Sigmoid colon (tissue), 7 donors: ENCODE results near the gene ADAM19. TPM values are rescaled to one million over a fixed set of nuclear protein-coding genes. Genes with fewer than 3 reads are reported as not detected.

ENCODE experiments used
- DNase-seq: peaks from one replicate; pipeline ENCODE4 v3.0.0-alpha.2; 2019
- H3K27ac ChIP-seq, 4 donors: fragments of 200-600 bp; sonication (generic); one replicate each; pipeline ENCODE4 v1.5.1; 2016 to 2019; ENCODE audit warnings: mild to moderate bottlenecking in 1 of 4
- H3K27me3 ChIP-seq, 3 donors: fragments of 200-600 bp; sonication (generic); one replicate each; pipeline ENCODE4 v1.5.1; 2019; ENCODE audit warnings: mild to moderate bottlenecking in 1 of 3
- H3K36me3 ChIP-seq, 4 donors: fragments of 200-600 bp; sonication (generic); one replicate each; pipeline ENCODE4 v1.5.1; 2016 to 2019
- H3K4me1 ChIP-seq, 4 donors: fragments of 200-600 bp; sonication (generic); one replicate each; pipeline ENCODE4 v1.5.1; 2017 to 2019
- H3K4me3 ChIP-seq, 4 donors: fragments of 200-600 bp; sonication (generic); one replicate each; pipeline ENCODE4 v1.5.1; 2017 to 2019; ENCODE audit warnings: mild to moderate bottlenecking in 2 of 4, moderate library complexity in 1 of 4
- H3K9me3 ChIP-seq, 4 donors: fragments of 200-600 bp in 3 of 4; sonication (generic) in 3 of 4; one replicate each; pipeline versions ENCODE4 v1.5.1 to v1.6.1; 2013 to 2019
- EP300 ChIP-seq, 4 donors: sonication (generic); formaldehyde crosslinking; IDR thresholded peaks; one replicate each; pipeline ENCODE4 v1.6.1; 2017; ENCODE audit warnings: antibody characterized with exemption in 4 of 4
- POLR2A ChIP-seq, 2 donors: fragments of 450-650 bp; IDR thresholded peaks; one replicate each; pipeline ENCODE4 v1.6.1; 2016; ENCODE audit warnings: antibody characterized with exemption in 2 of 2, mild to moderate bottlenecking in 2 of 2, moderate library complexity in 2 of 2
- POLR2AphosphoS5 ChIP-seq, 4 donors: sonication (generic); formaldehyde crosslinking; IDR thresholded peaks; one replicate each; pipeline ENCODE4 v1.6.1; 2017; ENCODE audit warnings: antibody characterized with exemption in 4 of 4
- WGBS, 2 donors: extraction: QIAGEN DNeasy Blood & Tissue Kit; methylation state at CpG; one replicate each; pipeline ENCODE4 v1.1.7; 2013; 5-methylcytosine and 5-hydroxymethylcytosine counted together
- intact Hi-C: fragments of 100-400 bp; cut with DNase I; formaldehyde crosslinking; loops from one replicate; pipeline ENCODE4 v1.15.1; 2023
- polyA plus RNA-seq, 3 donors: library from polyadenylated mRNA; stranded (reverse); fragments of 200-250 nt; gene quantifications; one replicate each; pipeline ENCODE4 v1.2.3, GENCODE V29; 2013
- total RNA-seq, 4 donors: library from RNA; depleted of rRNA; stranded (reverse); fragments of >200 nt; gene quantifications; one replicate each; pipeline ENCODE4 v1.1.0, GENCODE V29; 2016
- TF ChIP-seq, protein P1 (sequence below), 4 experiments: fragments of 450-650 bp in 3 of 4; fragments of 200-600 bp in 1 of 4; IDR thresholded peaks; one replicate each; pipeline ENCODE4 v1.5.1; 2016 to 2019; ENCODE audit warnings: antibody characterized with exemption in 4 of 4, mild to moderate bottlenecking in 3 of 4, moderate library complexity in 2 of 4
- donor health status: healthy with polysubstance abuse.
- donor health status: Bipolar disorder and iron deficiency.
- donor health status: healthy.

ADAM19 gene
- total and polyA plus RNA-seq, 7 donors, result 1.2 to 53.2 (median 18.8) TPM

DNA sequence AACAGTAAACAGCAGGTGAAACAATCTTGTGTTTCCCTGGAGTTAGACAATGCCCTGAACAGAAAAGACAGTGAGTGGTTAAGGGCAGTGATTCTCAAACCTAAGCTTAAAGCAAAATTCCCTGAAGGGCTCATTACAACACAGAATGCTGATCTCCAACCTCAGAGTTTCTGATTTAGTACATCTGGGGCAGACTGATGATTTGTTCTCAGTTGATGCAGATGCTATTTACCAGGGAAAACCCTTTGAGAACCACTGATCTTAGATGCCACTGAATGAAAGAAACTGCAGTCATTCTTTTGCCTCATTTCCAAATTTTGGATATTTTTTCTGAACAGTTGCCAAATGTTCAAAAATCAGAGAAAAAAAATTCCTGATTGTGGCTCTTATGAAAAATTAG lies 18.7 kb upstream of the ADAM19 start:
- H3K9me3 ChIP-seq, result no peaks in the 10 kb centered on the region

DNA sequence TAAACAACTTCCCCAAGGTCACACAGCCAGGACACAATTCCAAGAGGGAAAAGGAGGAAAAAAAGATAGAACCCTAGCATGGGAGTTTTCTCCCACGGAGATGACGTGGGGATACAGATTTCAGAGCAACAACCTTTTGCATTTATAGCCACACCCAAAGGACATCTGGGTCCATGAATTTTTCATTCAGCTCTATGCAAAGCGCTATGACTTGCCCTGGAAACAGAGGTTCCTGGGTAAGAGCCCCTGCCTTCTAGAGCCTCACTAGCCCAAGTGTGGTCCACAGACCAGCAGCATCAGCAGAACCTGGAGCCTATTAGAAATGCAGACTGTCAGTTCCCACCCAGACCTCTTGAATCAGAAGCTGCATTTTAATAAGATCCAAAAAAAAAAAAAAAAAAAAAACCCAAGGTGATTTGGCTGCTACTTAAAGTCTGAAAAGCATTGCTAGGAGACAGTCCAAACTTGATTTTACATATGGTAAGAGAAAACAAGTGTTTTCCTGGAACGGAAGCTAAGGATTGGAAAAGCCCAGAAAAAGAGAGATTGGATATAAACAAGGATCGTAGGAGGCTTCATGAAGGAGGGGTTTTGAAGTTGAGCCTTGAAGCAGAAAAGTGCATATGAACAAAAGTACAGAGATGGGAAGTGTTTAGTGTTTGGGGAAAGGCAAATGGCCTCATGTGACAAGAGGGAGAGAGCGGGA lies 17.6 kb upstream of the ADAM19 start:
- no peaks in the 10 kb centered on the region for H3K4me1 ChIP-seq
- H3K4me3 ChIP-seq, result no peak overlapping the region
- no peaks in the 10 kb centered on the region for H3K36me3 ChIP-seq
- WGBS, 2 donors, result 70 to 85% methylated on average over 6 of the region's 6 CpGs
- no peaks in the 10 kb centered on the region for H3K27me3 ChIP-seq
- no peak for TF ChIP-seq POLR2A (IDR thresholded peaks at IDR 0.05)
- TF ChIP-seq, protein P1, sequence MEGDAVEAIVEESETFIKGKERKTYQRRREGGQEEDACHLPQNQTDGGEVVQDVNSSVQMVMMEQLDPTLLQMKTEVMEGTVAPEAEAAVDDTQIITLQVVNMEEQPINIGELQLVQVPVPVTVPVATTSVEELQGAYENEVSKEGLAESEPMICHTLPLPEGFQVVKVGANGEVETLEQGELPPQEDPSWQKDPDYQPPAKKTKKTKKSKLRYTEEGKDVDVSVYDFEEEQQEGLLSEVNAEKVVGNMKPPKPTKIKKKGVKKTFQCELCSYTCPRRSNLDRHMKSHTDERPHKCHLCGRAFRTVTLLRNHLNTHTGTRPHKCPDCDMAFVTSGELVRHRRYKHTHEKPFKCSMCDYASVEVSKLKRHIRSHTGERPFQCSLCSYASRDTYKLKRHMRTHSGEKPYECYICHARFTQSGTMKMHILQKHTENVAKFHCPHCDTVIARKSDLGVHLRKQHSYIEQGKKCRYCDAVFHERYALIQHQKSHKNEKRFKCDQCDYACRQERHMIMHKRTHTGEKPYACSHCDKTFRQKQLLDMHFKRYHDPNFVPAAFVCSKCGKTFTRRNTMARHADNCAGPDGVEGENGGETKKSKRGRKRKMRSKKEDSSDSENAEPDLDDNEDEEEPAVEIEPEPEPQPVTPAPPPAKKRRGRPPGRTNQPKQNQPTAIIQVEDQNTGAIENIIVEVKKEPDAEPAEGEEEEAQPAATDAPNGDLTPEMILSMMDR (IDR thresholded peaks at IDR 0.05), result no peak
- no peak for TF ChIP-seq EP300 (IDR thresholded peaks at IDR 0.05)
- TF ChIP-seq POLR2AphosphoS5 (IDR thresholded peaks at IDR 0.05), result no peak
- DNase-seq, result no peak
- H3K27ac ChIP-seq, result no peak overlapping the region
- intact Hi-C loops, result no loop called here
- H3K9me3 ChIP-seq, result no peaks in the 10 kb centered on the region

More for the DNA sequence above, 18.7 kb upstream of the ADAM19 start:
- no peak overlapping the region for H3K27ac ChIP-seq
- no peaks in the 10 kb centered on the region for H3K36me3 ChIP-seq
- TF ChIP-seq POLR2A (IDR thresholded peaks at IDR 0.05), result no peak
- H3K27me3 ChIP-seq, result no peaks in the 10 kb centered on the region
- H3K4me1 ChIP-seq, result no peaks in the 10 kb centered on the region
- intact Hi-C loops, result no loop called here
- H3K4me3 ChIP-seq, result no peak overlapping the region
- DNase-seq, result no peak

DNA sequence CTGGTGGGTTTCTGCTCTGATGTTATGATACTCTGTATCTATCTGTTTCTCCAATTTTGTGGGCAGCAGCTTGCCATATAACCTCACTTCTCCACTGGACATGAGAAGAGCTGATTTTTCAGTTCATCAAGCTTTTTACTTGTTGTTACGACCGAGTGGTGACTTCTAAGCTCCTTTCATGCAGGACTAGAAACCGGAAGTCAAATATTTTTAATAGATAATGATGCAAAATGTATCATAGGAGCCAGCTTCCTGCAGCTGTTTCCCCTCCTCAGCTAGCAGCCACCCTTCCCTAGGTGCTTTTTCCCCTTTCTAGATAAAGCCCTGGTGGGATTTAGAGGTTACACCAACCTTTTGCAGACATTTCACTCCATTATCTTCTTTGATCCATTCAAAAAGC lies 17.0 kb upstream of the ADAM19 start:
- no peak for DNase-seq
- TF ChIP-seq POLR2A (IDR thresholded peaks at IDR 0.05), result no peak
- no peak for TF ChIP-seq POLR2AphosphoS5 (IDR thresholded peaks at IDR 0.05)
- TF ChIP-seq EP300 (IDR thresholded peaks at IDR 0.05), result no peak
- TF ChIP-seq, protein P1 (IDR thresholded peaks at IDR 0.05), result no peak
- 31 to 65% methylated on average over 3 of the region's 3 CpGs for WGBS, 2 donors
- Histone ChIP-seq H3K36me3 (no peaks in the 10 kb centered on the region), H3K9me3 (no peaks in the 10 kb centered on the region), H3K27me3 (no peaks in the 10 kb centered on the region), H3K27ac (no peak overlapping the region), H3K4me1 (no peaks in the 10 kb centered on the region), H3K4me3 (no peak overlapping the region)
- intact Hi-C loops, result no loop called here

DNA sequence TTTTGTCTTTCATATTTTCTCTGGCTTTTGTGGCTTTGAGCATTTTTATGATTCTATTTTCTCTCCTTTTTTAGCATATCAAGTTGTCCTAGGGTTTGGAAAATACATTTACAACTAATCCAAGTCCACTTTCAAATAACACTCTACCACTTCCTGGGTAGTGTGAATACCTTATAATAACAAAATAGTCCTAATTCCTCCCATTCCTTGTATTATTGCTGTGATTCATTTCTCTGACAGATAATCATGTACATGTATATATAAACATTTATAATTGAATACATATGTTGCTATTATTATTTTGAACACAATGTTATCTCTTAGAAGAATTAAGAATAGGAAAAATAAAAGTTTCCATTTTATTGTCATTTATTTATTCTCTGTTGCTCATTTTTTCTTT lies 14.9 kb upstream of the ADAM19 start:
- H3K36me3 ChIP-seq, result no peaks in the 10 kb centered on the region
- no peaks in the 10 kb centered on the region for H3K4me1 ChIP-seq
- H3K4me3 ChIP-seq, result no peak overlapping the region
- no peak overlapping the region for H3K27ac ChIP-seq
- TF ChIP-seq POLR2A (IDR thresholded peaks at IDR 0.05) (no peak), EP300 (IDR thresholded peaks at IDR 0.05) (no peak), POLR2AphosphoS5 (IDR thresholded peaks at IDR 0.05) (no peak)
- TF ChIP-seq, protein P1 (IDR thresholded peaks at IDR 0.05), result no peak
- no peaks in the 10 kb centered on the region for H3K27me3 ChIP-seq
- DNase-seq, result no peak
- no peaks in the 10 kb centered on the region for H3K9me3 ChIP-seq
- intact Hi-C loops, result no loop called here

DNA sequence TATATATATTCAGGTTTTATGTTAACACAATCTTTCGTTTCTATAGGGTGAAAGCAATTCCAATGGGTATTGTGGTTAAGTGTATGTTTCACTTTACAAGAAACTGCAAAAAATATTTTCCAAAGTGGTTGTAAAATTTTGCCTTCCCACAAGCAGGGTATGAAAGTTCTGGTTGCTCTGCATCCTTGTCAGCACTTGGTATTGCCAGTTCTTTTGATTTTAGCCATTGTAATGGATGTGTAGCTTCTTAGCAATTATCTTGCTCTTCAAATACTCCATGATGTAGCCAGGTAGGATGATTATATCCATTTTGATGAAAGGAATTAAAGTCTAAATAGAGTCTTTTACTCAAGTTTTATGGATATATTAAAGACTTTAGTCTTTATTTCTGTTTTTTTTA lies 9.1 kb upstream of the ADAM19 start:
- Histone ChIP-seq H3K4me1 (no peaks in the 10 kb centered on the region), H3K9me3 (peaks cover 0 to 2% (median 0%) of the 10 kb centered on the region in 4 donors), H3K27me3 (no peaks in the 10 kb centered on the region), H3K36me3 (no peaks in the 10 kb centered on the region), H3K4me3 (no peak overlapping the region), H3K27ac (no peak overlapping the region)
- TF ChIP-seq POLR2AphosphoS5 (IDR thresholded peaks at IDR 0.05) (no peak), EP300 (IDR thresholded peaks at IDR 0.05) (no peak), POLR2A (IDR thresholded peaks at IDR 0.05) (no peak)
- TF ChIP-seq, protein P1 (IDR thresholded peaks at IDR 0.05), result no peak
- DNase-seq, result no peak
- 70 to 81% methylated on average over 1 of the region's 1 CpG for WGBS, 2 donors
- intact Hi-C loops, result no loop called here
